Vagina (tissue), 2 donors: ENCODE measurements around the gene MRPL18. TPM values are rescaled to one million over a fixed set of nuclear protein-coding genes. Genes with fewer than 3 reads are reported as not detected.
A peak's percentile ranks its signal among the peaks of the same experiment; 100 is the strongest.

ENCODE experiments used
- DNase-seq, 2 donors: peaks; one replicate each; pipeline ENCODE4 v3.0.0-alpha.2; 2017; ENCODE audit errors: extremely low spot score in 2 of 2
- H3K27ac ChIP-seq: fragments of 200-600 bp; sonication (generic); one replicate; pipeline ENCODE4 v1.5.1; 2019
- H3K27me3 ChIP-seq: fragments of 200-600 bp; sonication (generic); one replicate; pipeline ENCODE4 v1.5.1; 2019
- H3K36me3 ChIP-seq, 2 donors: fragments of 200-600 bp; sonication (generic); one replicate each; pipeline ENCODE4 v1.5.1; 2017 to 2019
- H3K4me1 ChIP-seq: fragments of 200-600 bp; sonication (generic); one replicate; pipeline ENCODE4 v1.5.1; 2019
- H3K4me3 ChIP-seq, 2 donors: fragments of 200-600 bp; sonication (generic); 1 replicate in 1 of 2; 2 replicates in 1 of 2; pipeline ENCODE4 v1.5.1; 2016 to 2019
- H3K9me3 ChIP-seq: fragments of 200-600 bp; sonication (generic); one replicate; pipeline ENCODE4 v1.5.1; 2019
- CTCF ChIP-seq, 3 experiments: fragments of 450-650 bp in 2 of 3; fragments of 200-600 bp in 1 of 3; sonication (generic) in 1 of 3; IDR thresholded peaks; one replicate each; pipeline ENCODE4 v1.5.1; 2017 to 2019; ENCODE audit warnings: antibody characterized with exemption in 3 of 3, mild to moderate bottlenecking in 2 of 3, moderate library complexity in 2 of 3
- POLR2A ChIP-seq, 2 donors: fragments of 450-650 bp; IDR thresholded peaks; one replicate each; pipeline ENCODE4 v1.6.1; 2017; ENCODE audit warnings: antibody characterized with exemption in 2 of 2, mild to moderate bottlenecking in 2 of 2, moderate library complexity in 2 of 2
- POLR2AphosphoS5 ChIP-seq, 2 donors: sonication (generic); formaldehyde crosslinking; IDR thresholded peaks; one replicate each; pipeline ENCODE4 v1.9.0; 2017; ENCODE audit warnings: antibody characterized with exemption in 2 of 2, mild to moderate bottlenecking in 2 of 2, low read depth in 1 of 2; ENCODE audit not compliant: insufficient read depth in 1 of 2
- intact Hi-C: fragments of 100-400 bp; cut with DNase I; formaldehyde crosslinking; loops from one replicate; pipeline ENCODE4 v1.15.1; 2023
- small RNA-seq: library from RNA; depleted of rRNA; stranded (forward); fragments of <200 nt; gene quantifications from one replicate; pipeline ENCODE3, GENCODE V24; 2016
- total RNA-seq: library from RNA; depleted of rRNA; stranded (reverse); fragments of >200 nt; gene quantifications from one replicate; pipeline ENCODE4 v1.2.3, GENCODE V29; 2016

MRPL18 gene
- total RNA-seq, 1 donor from 2014 or later: 58.7 TPM

GRCh38 chr6:159842035-159842434 lies 51.8 kb downstream of the MRPL18 start:
- DNase-seq: peak in 1 of 2 donors; percentile 25
- TF ChIP-seq POLR2AphosphoS5 (IDR thresholded peaks at IDR 0.05; ENCODE audit: insufficient read depth in 1 of 2, low read depth in 1 of 2) (no peak), CTCF (IDR thresholded peaks at IDR 0.05) (no peak), POLR2A (IDR thresholded peaks at IDR 0.05) (no peak)
- Histone ChIP-seq H3K36me3 (no peaks in the 10 kb centered on the region), H3K27ac (no peak overlapping the region), H3K4me3 (no peak overlapping the region), H3K9me3 (no peaks in the 10 kb centered on the region), H3K27me3 (no peaks in the 10 kb centered on the region), H3K4me1 (no peaks in the 10 kb centered on the region)
- intact Hi-C loops: loop anchor here (5.0 kb wide), 1 partner anchor 690 kb away; no protein-coding TSS in a partner anchor

- DNase-seq: peak in 1 of 2 donors; percentile 65
- Histone ChIP-seq H3K36me3 (no peaks in the 10 kb centered on the region), H3K27me3 (no peaks in the 10 kb centered on the region), H3K27ac (no peak overlapping the region), H3K9me3 (no peaks in the 10 kb centered on the region), H3K4me1 (no peaks in the 10 kb centered on the region), H3K4me3 (no peak overlapping the region)
- intact Hi-C loops: loop anchor here (5.0 kb wide), 1 partner anchor 687 kb away; no protein-coding TSS in a partner anchor
- TF ChIP-seq POLR2AphosphoS5 (IDR thresholded peaks at IDR 0.05; ENCODE audit: insufficient read depth in 1 of 2, low read depth in 1 of 2) (no peak), CTCF (IDR thresholded peaks at IDR 0.05) (no peak), POLR2A (IDR thresholded peaks at IDR 0.05) (no peak)
These were observed 54.7 kb downstream of the MRPL18 start for GRCh38 chr6:159844737-159845645.

Small RNAs within 50 kb of the gene (small RNA-seq; reads per million reads assigned to genes)
- gene SNORA20 (67.7 reads per million, percentile 97 among the genes with 10 or more reads in this experiment), gene SNORA29 (not detected)

Other genes with a start within 250 kb of the MRPL18 start
- 597 TPM for gene SOD2, start 97.2 kb upstream of the MRPL18 start, total RNA-seq
- gene WTAP, start 63.0 kb upstream of the MRPL18 start, total RNA-seq: 85.0 TPM
- 11.3 TPM for gene ACAT2, start 28.4 kb upstream of the MRPL18 start, total RNA-seq
- 80.8 TPM for gene TCP1, start 865 bp upstream of the MRPL18 start, total RNA-seq
- gene PNLDC1, start 9.8 kb downstream of the MRPL18 start, total RNA-seq: not detected
- 0.49 TPM for gene MAS1, start 100.5 kb downstream of the MRPL18 start, total RNA-seq
- 73.4 TPM for gene IGF2R, start 178.6 kb downstream of the MRPL18 start, total RNA-seq